Measurements from ENCODE around the gene CCNE1. TPM values are rescaled to one million over a fixed set of nuclear protein-coding genes. Genes with fewer than 3 reads are reported as not detected.
A peak's percentile ranks its signal among the peaks of the same experiment; 100 is the strongest.

Gene CCNE1
- total RNA-seq, 2 donors from 2014 or later: 33.3 to 34.9 TPM

GRCh38 chr19:29831041-29831548 is 19.3 kb downstream of the CCNE1 start:
- no peaks in the 10 kb centered on the region for H3K9me3 ChIP-seq (ENCODE audit: control insufficient read depth, low read length)
- TF ChIP-seq, protein P1, sequence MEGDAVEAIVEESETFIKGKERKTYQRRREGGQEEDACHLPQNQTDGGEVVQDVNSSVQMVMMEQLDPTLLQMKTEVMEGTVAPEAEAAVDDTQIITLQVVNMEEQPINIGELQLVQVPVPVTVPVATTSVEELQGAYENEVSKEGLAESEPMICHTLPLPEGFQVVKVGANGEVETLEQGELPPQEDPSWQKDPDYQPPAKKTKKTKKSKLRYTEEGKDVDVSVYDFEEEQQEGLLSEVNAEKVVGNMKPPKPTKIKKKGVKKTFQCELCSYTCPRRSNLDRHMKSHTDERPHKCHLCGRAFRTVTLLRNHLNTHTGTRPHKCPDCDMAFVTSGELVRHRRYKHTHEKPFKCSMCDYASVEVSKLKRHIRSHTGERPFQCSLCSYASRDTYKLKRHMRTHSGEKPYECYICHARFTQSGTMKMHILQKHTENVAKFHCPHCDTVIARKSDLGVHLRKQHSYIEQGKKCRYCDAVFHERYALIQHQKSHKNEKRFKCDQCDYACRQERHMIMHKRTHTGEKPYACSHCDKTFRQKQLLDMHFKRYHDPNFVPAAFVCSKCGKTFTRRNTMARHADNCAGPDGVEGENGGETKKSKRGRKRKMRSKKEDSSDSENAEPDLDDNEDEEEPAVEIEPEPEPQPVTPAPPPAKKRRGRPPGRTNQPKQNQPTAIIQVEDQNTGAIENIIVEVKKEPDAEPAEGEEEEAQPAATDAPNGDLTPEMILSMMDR (conservative IDR thresholded peaks at IDR 0.05): no peak
- H3K4me1 ChIP-seq (ENCODE audit: control insufficient read depth, insufficient read depth, low read length): no peaks in the 10 kb centered on the region
- H3K27ac ChIP-seq (ENCODE audit: low read depth, low read length): no peak overlapping the region
- peak; percentile 57 for DNase-seq
- Mint-ChIP-seq H3K27me3 (ENCODE audit: insufficient read depth) (no peaks in the 10 kb centered on the region), H3K9me3 (no peaks in the 10 kb centered on the region), H3K27ac (no peak overlapping the region), H3K4me3 (no peak overlapping the region), H3K4me1 (no peaks in the 10 kb centered on the region), H3K36me3 (ENCODE audit: low read depth) (no peaks in the 10 kb centered on the region)
- 63 to 79% methylated on average over 9 to 12 of the region's 12 CpGs for WGBS, 2 experiments (ENCODE audit: insufficient coverage in 1 of 2, insufficient read length in 1 of 2)
- no peak overlapping the region for H3K9ac ChIP-seq (ENCODE audit: extremely low read depth, low read length, poor library complexity, severe bottlenecking)
- H3K36me3 ChIP-seq (ENCODE audit: control insufficient read depth, insufficient read depth, low read length): no peaks in the 10 kb centered on the region
- H3K4me3 ChIP-seq (ENCODE audit: low read length): no peak overlapping the region
- H3K27me3 ChIP-seq (ENCODE audit: control insufficient read depth, insufficient read depth, low read length, poor library complexity, severe bottlenecking): no peaks in the 10 kb centered on the region

DNA sequence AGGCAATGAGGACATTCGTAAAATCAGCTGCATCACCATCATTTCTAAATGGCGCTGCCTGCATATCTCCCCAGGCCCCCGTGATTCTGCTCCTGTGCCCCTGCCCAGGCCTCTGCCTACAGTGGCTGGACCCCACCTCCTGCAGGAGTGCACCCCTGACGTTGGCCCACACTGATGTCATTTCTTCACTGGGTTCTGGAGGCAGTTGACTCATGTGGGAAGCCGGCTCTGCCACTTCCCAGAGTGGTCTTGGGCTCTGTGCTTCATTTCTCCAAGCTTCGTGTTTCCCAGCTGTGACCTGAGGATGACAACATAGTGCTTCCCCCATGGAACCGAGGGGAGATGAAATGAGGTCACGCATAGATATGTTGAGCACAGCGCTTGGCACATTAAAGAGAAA is 19.9 kb downstream of the CCNE1 start:
- no peak overlapping the region for H3K4me3 Mint-ChIP-seq
- Histone ChIP-seq H3K9me3 (ENCODE audit: control insufficient read depth, low read length) (no peaks in the 10 kb centered on the region), H3K27me3 (ENCODE audit: control insufficient read depth, insufficient read depth, low read length, poor library complexity, severe bottlenecking) (no peaks in the 10 kb centered on the region), H3K27ac (ENCODE audit: low read depth, low read length) (no peak overlapping the region), H3K4me3 (ENCODE audit: low read length) (no peak overlapping the region), H3K9ac (ENCODE audit: extremely low read depth, low read length, poor library complexity, severe bottlenecking) (no peak overlapping the region), H3K4me1 (ENCODE audit: control insufficient read depth, insufficient read depth, low read length) (no peaks in the 10 kb centered on the region), H3K36me3 (ENCODE audit: control insufficient read depth, insufficient read depth, low read length) (no peaks in the 10 kb centered on the region)
- H3K27ac Mint-ChIP-seq: no peak overlapping the region
- WGBS, 2 experiments (ENCODE audit: insufficient coverage in 1 of 2, insufficient read length in 1 of 2): 89 to 94% methylated on average over 9 of the region's 9 CpGs
- no peaks in the 10 kb centered on the region for H3K4me1 Mint-ChIP-seq
- no peaks in the 10 kb centered on the region for H3K27me3 Mint-ChIP-seq (ENCODE audit: insufficient read depth)
- DNase-seq: no peak
- no peaks in the 10 kb centered on the region for H3K9me3 Mint-ChIP-seq
- TF ChIP-seq, protein P1 (conservative IDR thresholded peaks at IDR 0.05): no peak
- no peaks in the 10 kb centered on the region for H3K36me3 Mint-ChIP-seq (ENCODE audit: low read depth)

- H3K4me1 ChIP-seq (ENCODE audit: control insufficient read depth, insufficient read depth, low read length): no peaks in the 10 kb centered on the region
- H3K9me3 ChIP-seq (ENCODE audit: control insufficient read depth, low read length): no peaks in the 10 kb centered on the region
- H3K27me3 ChIP-seq (ENCODE audit: control insufficient read depth, insufficient read depth, low read length, poor library complexity, severe bottlenecking): no peaks in the 10 kb centered on the region
- H3K36me3 Mint-ChIP-seq (ENCODE audit: low read depth): no peaks in the 10 kb centered on the region
- no peak for DNase-seq
- H3K27me3 Mint-ChIP-seq (ENCODE audit: insufficient read depth): no peaks in the 10 kb centered on the region
- TF ChIP-seq, protein P1 (conservative IDR thresholded peaks at IDR 0.05): no peak
- H3K4me3 Mint-ChIP-seq: no peak overlapping the region
- H3K4me3 ChIP-seq (ENCODE audit: low read length): no peak overlapping the region
- H3K4me1 Mint-ChIP-seq: no peaks in the 10 kb centered on the region
- H3K9me3 Mint-ChIP-seq: no peaks in the 10 kb centered on the region
- no peak overlapping the region for H3K9ac ChIP-seq (ENCODE audit: extremely low read depth, low read length, poor library complexity, severe bottlenecking)
- H3K36me3 ChIP-seq (ENCODE audit: control insufficient read depth, insufficient read depth, low read length): no peaks in the 10 kb centered on the region
- 93 to 100% methylated on average over 3 to 9 of the region's 9 CpGs for WGBS, 2 experiments (ENCODE audit: insufficient coverage in 1 of 2, insufficient read length in 1 of 2)
- H3K27ac ChIP-seq (ENCODE audit: low read depth, low read length): no peak overlapping the region
- H3K27ac Mint-ChIP-seq: no peak overlapping the region
These were observed 21.0 kb downstream of the CCNE1 start for GRCh38 chr19:29832801-29833200.

All from endodermal cell (in vitro differentiated cells).